PC-3 (cell line): ENCODE data around the gene OR6V1. TPM values are rescaled to one million over a fixed set of nuclear protein-coding genes. Genes with fewer than 3 reads are reported as not detected.

Experiments used
- ATAC-seq: fragments of 200-7000 bp; cut with Tn5 transposase; 2 replicates; pipeline ENCODE4 v1.9.1; 2020; ENCODE audit warnings: mild to moderate bottlenecking, moderate library complexity
- BruUV-seq: library from RNA; stranded (reverse); fragments of 400-500 nt; replicated peaks from 2 replicates; lab custom pipeline; 2021; lab: Mats Ljungman, UMichigan
- CTCF ChIA-PET: fragments of 300-600 bp; sonication (Branson Sonifier 250); formaldehyde crosslinking; loops from one replicate; lab custom pipeline; 2022; ENCODE audit warnings: antibody characterized with exemption; lab: Charles Lee
- POLR2A ChIA-PET: fragments of 300-600 bp; sonication (Branson Sonifier 250); formaldehyde crosslinking; loops from one replicate; lab custom pipeline; 2022; ENCODE audit warnings: antibody characterized with exemption; ENCODE audit not compliant: unreplicated experiment; lab: Charles Lee
- DNase-seq: peaks from one replicate; pipeline ENCODE4 v3.0.0-alpha.2; 2015
- H2AFZ ChIP-seq: fragments of 300-600 bp; sonication (generic); 2 replicates; pipeline ENCODE4 v1.6.0; 2016; ENCODE audit warnings: antibody characterized with exemption, low read length
- H3F3A ChIP-seq: fragments of 300-600 bp; sonication (generic); one replicate; pipeline ENCODE4 v1.6.0; 2017; ENCODE audit warnings: antibody characterized with exemption, low read length, control low read depth, mild to moderate bottlenecking; ENCODE audit not compliant: unreplicated experiment
- H3K27ac ChIP-seq: fragments of 300-600 bp; sonication (generic); 2 replicates; pipeline ENCODE4 v1.5.1; 2016; ENCODE audit warnings: mild to moderate bottlenecking, low read length
- H3K27me3 ChIP-seq: fragments of 300-600 bp; sonication (generic); 2 replicates; pipeline ENCODE4 v1.6.1; 2016; ENCODE audit warnings: low read length, mixed read lengths
- H3K36me3 ChIP-seq: fragments of 300-600 bp; sonication (generic); 2 replicates; pipeline ENCODE4 v1.6.1; 2016; ENCODE audit warnings: low read depth, mixed run types, low read length, mixed read lengths
- H3K4me1 ChIP-seq: fragments of 300-600 bp; sonication (generic); 2 replicates; pipeline ENCODE4 v1.5.1; 2016; ENCODE audit warnings: low read length; ENCODE audit not compliant: insufficient read depth
- H3K4me2 ChIP-seq: fragments of 300-600 bp; sonication (generic); 2 replicates; pipeline ENCODE4 v1.6.0; 2016; ENCODE audit warnings: low read length
- H3K4me3 ChIP-seq: fragments of 300-600 bp; sonication (generic); 2 replicates; pipeline ENCODE4 v1.5.1; 2016; ENCODE audit warnings: mild to moderate bottlenecking, low read length, mixed read lengths
- H3K79me2 ChIP-seq: fragments of 300-600 bp; sonication (generic); 2 replicates; pipeline ENCODE4 v1.6.1; 2017; ENCODE audit warnings: low read length, mixed read lengths
- H3K9ac ChIP-seq: fragments of 300-600 bp; sonication (generic); 2 replicates; pipeline ENCODE4 v1.6.0; 2016; ENCODE audit warnings: mild to moderate bottlenecking, low read length
- H3K9me2 ChIP-seq: fragments of 300-600 bp; sonication (generic); replicated peaks from 2 replicates; pipeline ENCODE4 v1.6.1; 2016; ENCODE audit warnings: mixed run types, low read length, mixed read lengths
- H3K9me3 ChIP-seq: fragments of 300-600 bp; sonication (generic); 2 replicates; pipeline ENCODE4 v1.6.1; 2016; ENCODE audit warnings: low read length, mixed read lengths
- H4K20me1 ChIP-seq: fragments of 300-600 bp; sonication (generic); 2 replicates; pipeline ENCODE4 v1.6.1; 2016; ENCODE audit warnings: low read length, mixed read lengths
- CTCF ChIP-seq: fragments of 300-600 bp; sonication (generic); conservative IDR thresholded peaks from 2 replicates; pipeline ENCODE4 v1.5.1; 2017; ENCODE audit warnings: antibody characterized with exemption, low read depth, mild to moderate bottlenecking, low read length
- EZH2 ChIP-seq: fragments of 300-600 bp; sonication (generic); IDR thresholded peaks from one replicate; pipeline ENCODE4 v1.6.1; 2017; ENCODE audit warnings: antibody characterized with exemption, mild to moderate bottlenecking, low read length; ENCODE audit not compliant: unreplicated experiment
- EZH2phosphoT487 ChIP-seq: fragments of 300-600 bp; sonication (generic); IDR thresholded peaks from 2 replicates; pipeline ENCODE4 v1.6.1; 2018; ENCODE audit warnings: mild to moderate bottlenecking, antibody characterized with exemption, low read length, borderline replicate concordance
- intact Hi-C: fragments of 100-400 bp; cut with micrococcal nuclease; formaldehyde crosslinking; loops from 2 replicates; pipeline ENCODE4 v1.9.0; 2023
- total RNA-seq: library from RNA; depleted of rRNA; stranded (reverse); fragments of >200 nt; gene quantifications from 2 replicates; pipeline ENCODE4 v1.2.3, GENCODE V29; 2014

OR6V1 gene
- total RNA-seq, 1 experiment from 2014 or later = not detected

DNA sequence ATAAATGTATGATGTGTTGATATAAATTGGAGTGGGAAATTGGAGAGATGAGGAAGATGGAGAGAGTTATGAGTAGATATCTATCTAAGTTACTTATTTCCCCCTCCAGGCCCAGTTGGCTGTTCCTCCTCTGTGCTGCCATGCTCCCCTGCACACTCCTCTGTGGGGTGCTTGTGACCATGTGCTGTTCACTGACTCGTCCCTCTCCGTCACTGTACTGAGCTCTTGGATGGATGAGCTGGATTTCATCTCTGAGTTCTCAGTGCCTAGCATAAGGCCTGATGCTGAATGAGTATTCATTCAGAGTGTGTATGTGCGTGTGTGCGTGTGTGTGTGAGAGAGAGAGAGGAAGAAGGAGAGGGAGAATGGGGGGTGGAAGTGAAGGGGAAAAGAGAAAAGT is 39.7 kb upstream of the OR6V1 start:
- no peak overlapping the region for H3K4me3 ChIP-seq
- H3K4me1 ChIP-seq = peaks cover 15% of the 10 kb centered on the region
- TF ChIP-seq EZH2 = no peak
- TF ChIP-seq EZH2phosphoT487 = no peak
- no peaks in the 10 kb centered on the region for H4K20me1 ChIP-seq
- no peaks in the 10 kb centered on the region for H3K9me2 ChIP-seq
- BruUV-seq = no TSS peak
- no peak overlapping the region for H3K9ac ChIP-seq
- peaks cover 3% of the 10 kb centered on the region for H3F3A ChIP-seq
- H2AFZ ChIP-seq = no peak overlapping the region
- intact Hi-C loops = no loop called here
- POLR2A ChIA-PET = no interaction called here
- H3K9me3 ChIP-seq = no peaks in the 10 kb centered on the region
- 0 out of 2 replicates have a peak, but pooled peaks cover 6% of the 10 kb centered on the region for H3K27me3 ChIP-seq
- DNase-seq = no peak
- H3K79me2 ChIP-seq = no peaks in the 10 kb centered on the region
- CTCF ChIA-PET = interaction anchor here (0.9 to 2.0 kb wide), 2 partner anchors 203 kb away, joined by 6 to 18 read pairs; no protein-coding TSS in a partner anchor
- ATAC-seq = no peak
- H3K36me3 ChIP-seq = no peaks in the 10 kb centered on the region; the same call in 1 of the 2 replicates
- H3K4me2 ChIP-seq = no peak overlapping the region
- H3K27ac ChIP-seq = no peak overlapping the region

GRCh38 chr7:143013473-143013872 is 38.7 kb upstream of the OR6V1 start:
- ATAC-seq = peak; percentile 24; the same call in 1 of the 2 replicates
- ChIA-PET CTCF (interaction anchor here (0.6 to 2.0 kb wide), 3 partner anchors 202 to 1037 kb away, joined by 3 to 18 read pairs (median 4); no protein-coding TSS in a partner anchor), POLR2A (interaction anchor here (0.6 kb wide), 1 partner anchor 178 kb away, joined by 3 read pairs; no protein-coding TSS in a partner anchor)
- Histone ChIP-seq H3K9me2 (no peaks in the 10 kb centered on the region), H3K4me3 (no peak overlapping the region), H3K9me3 (no peaks in the 10 kb centered on the region), H3K79me2 (no peaks in the 10 kb centered on the region), H3K27ac (no peak overlapping the region), H3K27me3 (0 out of 2 replicates have a peak, but pooled peaks cover 6% of the 10 kb centered on the region), H3K4me2 (peak overlapping the region; percentile 54), H4K20me1 (no peaks in the 10 kb centered on the region), H3K9ac (no peak overlapping the region), H3K4me1 (peaks cover 15% of the 10 kb centered on the region), H3K36me3 (no peaks in the 10 kb centered on the region), H2AFZ (peak overlapping the region; percentile 14; the same call in 1 of the 2 replicates), H3F3A (peaks cover 3% of the 10 kb centered on the region)
- intact Hi-C loops = no loop called here
- BruUV-seq = no TSS peak
- no peak for DNase-seq
- TF ChIP-seq EZH2 (no peak), EZH2phosphoT487 (no peak), CTCF (no peak)

DNA sequence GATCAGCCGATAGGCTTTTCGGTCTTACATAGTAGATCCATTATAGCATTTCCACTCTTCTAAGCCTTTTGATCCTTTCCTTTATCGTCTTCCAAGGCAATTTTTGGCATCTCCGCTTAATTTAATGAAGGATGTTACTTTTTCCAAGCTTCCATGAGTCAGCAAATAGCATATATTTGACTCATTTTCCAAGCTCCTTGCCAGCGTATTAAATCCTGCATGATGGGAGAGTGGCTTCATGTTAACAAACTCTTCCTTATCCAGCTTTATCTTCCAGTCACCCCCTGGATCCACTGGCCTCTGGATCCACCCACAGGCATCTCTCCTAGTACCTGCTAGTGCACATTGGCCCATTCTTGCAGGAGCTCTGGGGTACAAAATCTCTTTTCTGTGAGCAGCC is 38.2 kb upstream of the OR6V1 start:
- no peak for TF ChIP-seq CTCF
- no peak for TF ChIP-seq EZH2phosphoT487
- no peak for TF ChIP-seq EZH2
- POLR2A ChIA-PET = no interaction called here
- Histone ChIP-seq H3K79me2 (no peaks in the 10 kb centered on the region), H3K36me3 (no peaks in the 10 kb centered on the region), H3K4me1 (peaks cover 15% of the 10 kb centered on the region), H3K4me3 (no peak overlapping the region), H3K27me3 (0 out of 2 replicates have a peak, but pooled peaks cover 6% of the 10 kb centered on the region), H2AFZ (peak overlapping the region; percentile 14; the same call in 1 of the 2 replicates), H3K9me2 (no peaks in the 10 kb centered on the region), H3F3A (peaks cover 3% of the 10 kb centered on the region), H3K9me3 (no peaks in the 10 kb centered on the region), H3K9ac (no peak overlapping the region), H3K27ac (no peak overlapping the region), H3K4me2 (peak overlapping the region; percentile 54), H4K20me1 (no peaks in the 10 kb centered on the region)
- DNase-seq (peak; percentile 73), ATAC-seq (peak; percentile 86)
- CTCF ChIA-PET = interaction anchor here (0.6 to 2.0 kb wide), 2 partner anchors 201 to 227 kb away, joined by 3 to 18 read pairs; no protein-coding TSS in a partner anchor
- intact Hi-C loops = no loop called here
- no TSS peak for BruUV-seq
